BJ (cell line): ENCODE data around the gene FTO. TPM values are rescaled to one million over a fixed set of nuclear protein-coding genes. Genes with fewer than 3 reads are reported as not detected.

Source experiments
- CTCF ChIA-PET: fragments of 350-600 bp; formaldehyde crosslinking; extraction: SDS; loops from one replicate; lab custom pipeline; 2021; ENCODE audit warnings: antibody characterized with exemption, inconsistent platforms; lab: Yijun Ruan, JAX
- POLR2A ChIA-PET: fragments of 300-600 bp; sonication (Branson Sonifier 250); formaldehyde crosslinking; extraction: SDS; loops from one replicate; lab custom pipeline; 2021; ENCODE audit warnings: antibody characterized with exemption; lab: Charles Lee
- DNase-seq: peaks from one replicate; pipeline ENCODE4 v3.0.0-alpha.2; 2011; ENCODE audit warnings: low read depth
- H3K27me3 ChIP-seq: 2 replicates; pipeline ENCODE4 v1.6.0; 2011; ENCODE audit warnings: low read length; ENCODE audit not compliant: control insufficient read depth, insufficient read depth
- H3K36me3 ChIP-seq: 2 replicates; pipeline ENCODE4 v1.5.1; 2011; ENCODE audit warnings: low read length; ENCODE audit not compliant: control insufficient read depth, insufficient read depth
- H3K4me3 ChIP-seq: 2 replicates; pipeline ENCODE4 v1.5.1; 2011; ENCODE audit warnings: low read depth, mild to moderate bottlenecking, control low read depth, low read length
- polyA plus RNA-seq: library from polyadenylated mRNA; depleted of rRNA; stranded (reverse); fragments of >200 nt; gene quantifications from 2 replicates; pipeline ENCODE4 v1.2.3, GENCODE V29; 2011
- TF ChIP-seq, protein P1 (sequence below): IDR thresholded peaks from 2 replicates; pipeline ENCODE4 v1.5.1; 2011; ENCODE audit warnings: low read depth, mild to moderate bottlenecking, control low read depth, inconsistent platforms, low read length, moderate library complexity; ENCODE audit not compliant: insufficient read depth

FTO gene
- polyA plus RNA-seq, 1 experiment: 86.3 TPM

DNA sequence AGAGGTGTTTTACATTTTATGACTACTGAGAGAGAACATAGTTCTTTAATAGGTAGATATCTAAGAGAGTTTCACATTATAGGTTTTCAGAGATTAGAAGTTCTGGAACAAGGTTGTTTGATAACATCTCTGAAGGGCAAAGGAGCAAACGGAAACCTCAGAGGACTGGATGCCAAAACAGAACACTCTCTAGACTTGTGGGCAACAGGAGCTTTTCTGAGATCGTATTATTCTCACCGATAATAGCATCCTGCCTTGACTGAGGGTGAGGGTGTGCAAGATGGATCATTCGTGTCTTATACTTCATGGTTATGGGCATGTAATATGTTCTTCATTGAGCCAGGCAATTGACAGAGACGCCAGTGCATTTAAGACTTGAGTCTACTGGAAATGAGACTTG, 347.9 kb downstream of the FTO start:
- POLR2A ChIA-PET: no interaction called here
- H3K36me3 ChIP-seq: no peaks in the 10 kb centered on the region
- TF ChIP-seq, protein P1, sequence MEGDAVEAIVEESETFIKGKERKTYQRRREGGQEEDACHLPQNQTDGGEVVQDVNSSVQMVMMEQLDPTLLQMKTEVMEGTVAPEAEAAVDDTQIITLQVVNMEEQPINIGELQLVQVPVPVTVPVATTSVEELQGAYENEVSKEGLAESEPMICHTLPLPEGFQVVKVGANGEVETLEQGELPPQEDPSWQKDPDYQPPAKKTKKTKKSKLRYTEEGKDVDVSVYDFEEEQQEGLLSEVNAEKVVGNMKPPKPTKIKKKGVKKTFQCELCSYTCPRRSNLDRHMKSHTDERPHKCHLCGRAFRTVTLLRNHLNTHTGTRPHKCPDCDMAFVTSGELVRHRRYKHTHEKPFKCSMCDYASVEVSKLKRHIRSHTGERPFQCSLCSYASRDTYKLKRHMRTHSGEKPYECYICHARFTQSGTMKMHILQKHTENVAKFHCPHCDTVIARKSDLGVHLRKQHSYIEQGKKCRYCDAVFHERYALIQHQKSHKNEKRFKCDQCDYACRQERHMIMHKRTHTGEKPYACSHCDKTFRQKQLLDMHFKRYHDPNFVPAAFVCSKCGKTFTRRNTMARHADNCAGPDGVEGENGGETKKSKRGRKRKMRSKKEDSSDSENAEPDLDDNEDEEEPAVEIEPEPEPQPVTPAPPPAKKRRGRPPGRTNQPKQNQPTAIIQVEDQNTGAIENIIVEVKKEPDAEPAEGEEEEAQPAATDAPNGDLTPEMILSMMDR: no peak
- no peak overlapping the region for H3K4me3 ChIP-seq
- DNase-seq: no peak
- CTCF ChIA-PET: interaction anchor here (2.1 kb wide), 1 partner anchor 16 kb away, joined by 5 read pairs; no protein-coding TSS in a partner anchor
- no peaks in the 10 kb centered on the region for H3K27me3 ChIP-seq

DNA sequence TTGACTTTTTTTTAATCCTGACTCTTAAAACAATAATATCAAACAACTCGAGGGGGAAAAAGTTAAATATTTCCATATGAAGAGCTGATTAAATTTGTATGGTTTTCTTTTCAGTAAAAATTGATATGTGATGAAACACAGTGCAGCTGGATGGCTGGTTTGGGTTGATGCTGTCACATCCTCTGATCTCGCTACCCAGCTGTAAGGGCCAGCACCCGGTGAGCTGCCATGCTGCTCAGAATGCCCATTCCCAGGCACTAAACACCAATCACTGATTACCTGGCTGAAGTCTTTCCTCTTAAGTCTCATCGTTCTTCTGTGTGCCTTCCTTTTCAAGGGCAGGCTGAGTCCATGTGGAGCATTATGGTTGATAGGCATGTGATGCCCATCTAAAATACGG, 348.3 kb downstream of the FTO start:
- DNase-seq: no peak
- POLR2A ChIA-PET: no interaction called here
- CTCF ChIA-PET: interaction anchor here (2.1 kb wide), 1 partner anchor 16 kb away, joined by 5 read pairs; no protein-coding TSS in a partner anchor
- TF ChIP-seq, protein P1: no peak
- no peaks in the 10 kb centered on the region for H3K36me3 ChIP-seq
- H3K4me3 ChIP-seq: no peak overlapping the region
- no peaks in the 10 kb centered on the region for H3K27me3 ChIP-seq

DNA sequence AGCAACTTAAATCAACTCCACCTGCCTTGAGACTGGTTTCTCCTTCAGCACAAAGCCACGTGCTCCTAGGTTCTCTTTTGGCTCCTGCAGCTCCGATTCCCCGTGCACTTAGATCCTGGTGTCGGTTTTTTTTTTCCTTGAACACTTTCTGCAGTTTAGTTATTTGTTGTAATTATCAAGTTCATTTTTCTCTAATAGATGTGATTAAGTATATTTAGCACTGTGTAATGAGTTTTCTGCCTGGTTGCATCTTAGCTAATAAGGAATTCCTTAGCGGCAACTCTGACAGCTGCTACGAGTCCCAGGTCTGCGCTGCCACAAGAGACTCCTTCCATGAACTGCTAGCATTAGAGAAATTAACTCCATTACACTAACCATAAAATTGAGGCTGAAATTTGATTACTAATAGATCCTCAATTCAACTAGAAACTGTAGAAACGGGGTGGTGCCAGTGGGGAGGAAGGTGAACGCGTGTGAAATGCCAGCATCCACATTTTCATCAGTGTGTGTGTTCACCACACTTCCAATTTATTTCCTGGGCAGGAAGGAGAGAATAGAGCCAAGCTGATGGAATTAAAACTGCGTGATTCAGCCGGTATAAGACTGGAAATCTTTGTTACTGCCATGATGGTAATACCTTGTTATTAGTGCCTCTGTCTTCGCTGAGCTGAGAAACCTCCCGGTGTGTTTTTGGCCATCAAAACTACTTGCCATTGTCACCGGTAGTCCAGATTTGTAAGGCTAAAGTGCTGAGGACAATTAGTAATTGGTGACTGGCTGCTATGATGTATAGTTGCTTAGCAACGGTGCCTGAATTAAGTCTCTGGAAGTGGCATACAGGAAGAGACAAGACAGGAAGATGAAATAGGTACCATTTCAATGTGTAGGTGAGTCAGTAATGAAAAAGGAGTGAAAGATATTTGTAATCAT, 350.2 kb downstream of the FTO start:
- H3K4me3 ChIP-seq: no peak overlapping the region
- no peaks in the 10 kb centered on the region for H3K36me3 ChIP-seq
- H3K27me3 ChIP-seq: no peaks in the 10 kb centered on the region
- TF ChIP-seq, protein P1: no peak
- POLR2A ChIA-PET: no interaction called here
- CTCF ChIA-PET: no interaction called here
- no peak for DNase-seq

DNA sequence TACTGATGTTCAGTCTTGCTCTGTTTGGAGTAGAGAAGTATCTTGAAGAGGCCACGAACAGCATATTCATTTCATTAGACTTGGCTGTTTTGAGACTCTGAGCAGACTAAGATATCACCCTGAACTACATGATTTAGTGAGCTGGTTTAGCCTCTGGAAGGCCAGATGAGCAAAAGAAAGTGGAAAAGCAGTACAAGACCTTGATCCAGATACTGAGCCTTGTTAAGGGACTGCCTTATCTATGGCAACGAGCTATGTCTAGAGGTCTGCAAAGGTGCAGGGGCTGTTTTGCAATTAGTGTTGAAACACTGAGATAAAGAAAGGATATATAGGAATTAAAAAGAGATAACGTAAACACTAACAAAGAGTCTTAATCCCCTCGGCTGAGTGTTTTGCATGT, 351.2 kb downstream of the FTO start:
- POLR2A ChIA-PET: no interaction called here
- TF ChIP-seq, protein P1: no peak

DNA sequence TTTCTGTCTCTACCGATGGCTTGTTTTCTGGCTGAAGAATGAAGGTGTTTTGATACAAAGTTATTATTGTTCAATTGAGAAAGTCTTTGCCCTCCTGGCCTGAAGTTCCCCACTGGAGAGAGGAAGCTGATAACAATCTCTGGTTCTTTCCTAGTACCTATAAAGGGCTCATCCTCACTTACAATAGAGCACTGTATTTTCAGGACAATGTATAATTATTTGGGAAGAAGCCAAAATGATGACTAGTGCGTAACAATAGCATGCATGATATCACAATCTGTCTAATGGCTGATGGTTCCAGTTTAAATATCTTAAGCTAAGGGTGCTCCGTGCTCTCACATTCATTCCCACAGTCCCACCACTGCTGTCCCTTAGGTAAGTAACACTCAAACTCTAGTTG, 351.9 kb downstream of the FTO start:
- ChIA-PET CTCF (no interaction called here), POLR2A (no interaction called here)
- TF ChIP-seq, protein P1: no peak
- Histone ChIP-seq H3K36me3 (no peaks in the 10 kb centered on the region), H3K27me3 (no peaks in the 10 kb centered on the region), H3K4me3 (no peak overlapping the region)
- DNase-seq: no peak

More for the DNA sequence above, 351.2 kb downstream of the FTO start:
- DNase-seq: no peak
- CTCF ChIA-PET: no interaction called here
- H3K36me3 ChIP-seq: no peaks in the 10 kb centered on the region
- no peaks in the 10 kb centered on the region for H3K27me3 ChIP-seq
- H3K4me3 ChIP-seq: no peak overlapping the region
